WERI-Rb-1 (cell line): ENCODE measurements around the gene SPPL2B.

Source experiments
- DNase-seq: peaks from one replicate; pipeline ENCODE4 v3.0.0-alpha.2; 2020
- H3K27ac ChIP-seq: fragments of 250-450 bp; sonication (Bioruptor Pico); 2 replicates; pipeline ENCODE4 v1.5.1; 2020; ENCODE audit warnings: mild to moderate bottlenecking, moderate library complexity
- H3K27me3 ChIP-seq: fragments of 250-450 bp; sonication (Bioruptor Pico); 2 replicates; pipeline ENCODE4 v1.5.1; 2021; ENCODE audit warnings: mild to moderate bottlenecking, low read depth, moderate library complexity; ENCODE audit not compliant: insufficient read depth, severe bottlenecking
- H3K36me3 ChIP-seq: fragments of 250-450 bp; sonication (Bioruptor Pico); 2 replicates; pipeline ENCODE4 v1.5.1; 2020; ENCODE audit warnings: mild to moderate bottlenecking, moderate library complexity
- H3K4me3 ChIP-seq: 2 replicates; pipeline ENCODE4 v1.5.1; 2011; ENCODE audit warnings: low read depth, mild to moderate bottlenecking, control low read depth, low read length
- H3K9me3 ChIP-seq: fragments of 250-450 bp; sonication (Bioruptor Pico); 2 replicates; pipeline ENCODE4 v1.5.1; 2021; ENCODE audit warnings: mild to moderate bottlenecking, moderate library complexity; ENCODE audit not compliant: severe bottlenecking
- CTCF ChIP-seq: IDR thresholded peaks from 2 replicates; pipeline ENCODE4 v1.5.1; 2011; ENCODE audit warnings: low read depth, mild to moderate bottlenecking, control low read depth, inconsistent platforms, low read length

The SPPL2B gene

GRCh38 chr19:2324220-2324948, 4.1 kb upstream of the SPPL2B start:
- Histone ChIP-seq H3K27ac (no peak overlapping the region), H3K36me3 (peaks cover 51% of the 10 kb centered on the region), H3K9me3 (no peaks in the 10 kb centered on the region), H3K27me3 (no peaks in the 10 kb centered on the region), H3K4me3 (no peak overlapping the region)
- TF ChIP-seq CTCF, result no peak
- DNase-seq, result no peak

- H3K27ac ChIP-seq, result no peak overlapping the region
- no peaks in the 10 kb centered on the region for H3K9me3 ChIP-seq
- H3K36me3 ChIP-seq, result peaks cover 51% of the 10 kb centered on the region
- no peak for TF ChIP-seq CTCF
- H3K27me3 ChIP-seq, result no peaks in the 10 kb centered on the region
- DNase-seq, result no peak
- H3K4me3 ChIP-seq, result no peak overlapping the region
These were observed 3.0 kb upstream of the SPPL2B start for GRCh38 chr19:2325281-2326046.

- no peak for DNase-seq
- Histone ChIP-seq H3K4me3 (no peak overlapping the region), H3K36me3 (peaks cover 46% of the 10 kb centered on the region), H3K27me3 (no peaks in the 10 kb centered on the region), H3K27ac (peak overlapping the region; percentile 91; the same call in 1 of the 2 replicates), H3K9me3 (no peaks in the 10 kb centered on the region)
- no peak for TF ChIP-seq CTCF
These were observed 1.7 kb upstream of the SPPL2B start for GRCh38 chr19:2326699-2327360.

GRCh38 chr19:2327773-2328400, 597 bp upstream of the SPPL2B start:
- no peaks in the 10 kb centered on the region for H3K27me3 ChIP-seq
- peaks cover 40% of the 10 kb centered on the region for H3K36me3 ChIP-seq
- H3K4me3 ChIP-seq, result peak overlapping the region; percentile 93
- no peaks in the 10 kb centered on the region for H3K9me3 ChIP-seq
- DNase-seq, result peak; percentile 44
- no peak for TF ChIP-seq CTCF
- peak overlapping the region; percentile 91 for H3K27ac ChIP-seq

- peak overlapping the region; percentile 93 for H3K4me3 ChIP-seq
- H3K36me3 ChIP-seq, result peaks cover 30% of the 10 kb centered on the region
- H3K9me3 ChIP-seq, result no peaks in the 10 kb centered on the region
- no peak for DNase-seq
- H3K27ac ChIP-seq, result peak overlapping the region; percentile 91
- no peaks in the 10 kb centered on the region for H3K27me3 ChIP-seq
- no peak for TF ChIP-seq CTCF
These were observed 630 bp downstream of the SPPL2B start for GRCh38 chr19:2329149-2329478.
